HG02759 (cell line): ENCODE results near the gene AJM1.

ENCODE experiments used
- ATAC-seq: cut with Tn5 transposase; IDR thresholded peaks from one replicate; pipeline ENCODE4 v1.9.1; 2021; ENCODE audit warnings: mild to moderate bottlenecking, moderate library complexity; ENCODE audit not compliant: unreplicated experiment

AJM1 gene

DNA sequence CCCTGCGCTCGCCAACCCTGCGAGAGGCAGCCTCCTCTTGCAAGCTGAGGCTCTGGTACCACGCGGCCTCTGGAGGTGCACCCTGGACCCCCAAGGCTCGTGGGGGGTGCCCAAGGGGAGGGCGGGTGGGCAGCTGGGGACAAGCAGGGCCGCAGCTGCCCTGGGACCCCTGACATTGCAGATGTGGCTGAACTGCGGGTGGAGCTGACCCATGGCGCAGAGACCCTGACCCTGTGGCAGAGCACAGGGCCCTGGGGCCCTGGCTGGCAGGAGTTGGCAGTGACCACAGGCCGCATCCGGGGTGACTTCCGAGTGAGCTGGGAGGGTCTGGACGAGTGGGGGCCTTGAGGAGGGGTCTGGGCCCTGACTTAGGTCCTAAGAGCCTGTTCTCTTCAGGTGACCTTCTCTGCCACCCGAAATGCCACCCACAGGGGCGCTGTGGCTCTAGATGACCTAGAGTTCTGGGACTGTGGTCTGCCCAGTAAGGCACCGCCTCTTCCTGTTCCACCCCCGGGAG, 11.4 kb downstream of the AJM1 start:
- no peak for ATAC-seq

DNA sequence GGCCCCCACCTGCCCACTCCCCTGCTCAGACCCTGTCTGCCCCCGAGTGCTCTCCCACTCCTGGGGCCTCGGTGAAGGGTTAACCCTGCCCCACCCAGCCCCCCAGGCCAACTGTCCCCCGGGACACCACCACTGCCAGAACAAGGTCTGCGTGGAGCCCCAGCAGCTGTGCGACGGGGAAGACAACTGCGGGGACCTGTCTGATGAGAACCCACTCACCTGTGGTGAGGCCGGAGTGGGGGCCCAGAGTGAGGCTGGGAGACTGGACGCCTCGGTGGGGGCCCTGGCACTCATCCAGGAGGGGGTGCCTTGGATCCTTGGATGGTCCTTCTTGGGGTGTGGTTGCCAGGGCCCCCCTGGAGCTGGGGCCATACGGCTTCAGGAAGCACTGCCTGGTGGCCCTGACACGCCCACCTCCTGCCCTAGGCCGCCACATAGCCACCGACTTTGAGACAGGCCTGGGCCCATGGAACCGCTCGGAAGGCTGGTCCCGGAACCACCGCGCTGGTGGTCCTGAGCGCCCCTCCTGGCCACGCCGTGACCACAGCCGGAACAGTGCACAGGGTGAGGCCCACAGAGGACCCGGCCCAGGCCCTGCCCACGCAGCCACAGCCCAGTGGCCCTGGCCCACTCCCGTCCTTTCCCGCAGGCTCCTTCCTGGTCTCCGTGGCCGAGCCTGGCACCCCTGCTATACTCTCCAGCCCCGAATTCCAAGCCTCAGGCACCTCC, 12.0 kb downstream of the AJM1 start:
- ATAC-seq = no peak

DNA sequence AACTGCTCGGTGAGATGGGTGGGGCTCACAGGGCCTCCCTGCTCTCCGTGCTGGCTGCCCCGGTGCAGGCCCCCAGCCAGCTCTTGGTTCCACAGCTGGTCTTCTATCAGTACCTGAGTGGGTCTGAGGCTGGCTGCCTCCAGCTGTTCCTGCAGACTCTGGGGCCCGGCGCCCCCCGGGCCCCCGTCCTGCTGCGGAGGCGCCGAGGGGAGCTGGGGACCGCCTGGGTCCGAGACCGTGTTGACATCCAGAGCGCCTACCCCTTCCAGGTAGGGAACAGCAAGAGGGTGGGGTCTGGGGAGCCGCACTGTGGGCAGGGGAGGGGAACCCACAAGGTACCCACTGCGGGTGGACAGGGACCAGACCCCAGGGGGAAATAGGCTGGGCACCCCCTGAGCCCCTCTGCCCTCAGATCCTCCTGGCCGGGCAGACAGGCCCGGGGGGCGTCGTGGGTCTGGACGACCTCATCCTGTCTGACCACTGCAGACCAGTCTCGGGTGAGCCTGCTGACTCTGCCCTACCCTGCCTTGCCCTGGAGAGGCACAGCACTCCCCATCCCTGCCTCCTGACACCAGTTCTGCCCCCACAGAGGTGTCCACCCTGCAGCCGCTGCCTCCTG, 12.7 kb downstream of the AJM1 start:
- no peak for ATAC-seq

DNA sequence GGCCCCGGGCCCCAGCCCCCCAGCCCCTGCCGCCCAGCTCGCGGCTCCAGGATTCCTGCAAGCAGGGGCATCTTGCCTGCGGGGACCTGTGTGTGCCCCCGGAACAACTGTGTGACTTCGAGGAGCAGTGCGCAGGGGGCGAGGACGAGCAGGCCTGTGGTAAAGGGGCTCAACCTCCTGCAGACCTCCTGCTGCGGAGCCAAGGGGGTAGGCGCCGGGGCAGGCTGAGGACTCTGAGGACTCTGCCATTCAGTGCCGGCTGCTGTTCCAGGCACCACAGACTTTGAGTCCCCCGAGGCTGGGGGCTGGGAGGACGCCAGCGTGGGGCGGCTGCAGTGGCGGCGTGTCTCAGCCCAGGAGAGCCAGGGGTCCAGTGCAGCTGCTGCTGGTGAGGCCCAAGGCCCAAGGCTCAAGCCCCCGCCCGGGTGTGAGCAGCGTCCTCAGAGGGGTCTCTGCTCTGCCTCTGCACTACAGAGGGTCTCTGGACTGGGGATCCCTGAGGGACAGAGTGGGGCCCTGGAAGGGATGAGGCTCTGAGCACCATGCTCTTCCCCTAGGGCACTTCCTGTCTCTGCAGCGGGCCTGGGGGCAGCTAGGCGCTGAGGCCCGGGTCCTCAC, 13.3 kb downstream of the AJM1 start:
- ATAC-seq = no peak

DNA sequence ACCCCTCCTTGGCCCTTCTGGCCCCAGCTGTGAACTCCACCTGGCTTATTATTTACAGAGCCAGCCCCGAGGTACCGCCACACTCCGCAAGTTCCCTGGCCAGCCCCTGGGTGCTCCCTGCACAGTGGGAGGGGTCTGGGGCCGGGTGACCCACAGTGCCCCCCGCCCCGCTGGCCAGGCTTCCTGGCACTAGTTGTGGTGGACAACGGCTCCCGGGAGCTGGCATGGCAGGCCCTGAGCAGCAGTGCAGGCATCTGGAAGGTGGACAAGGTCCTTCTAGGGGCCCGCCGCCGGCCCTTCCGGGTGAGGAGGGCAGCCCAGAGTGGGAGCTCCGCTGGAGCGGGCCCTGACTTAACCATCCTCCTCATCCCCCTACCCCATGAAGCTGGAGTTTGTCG, 13.8 kb downstream of the AJM1 start:
- no peak for ATAC-seq

DNA sequence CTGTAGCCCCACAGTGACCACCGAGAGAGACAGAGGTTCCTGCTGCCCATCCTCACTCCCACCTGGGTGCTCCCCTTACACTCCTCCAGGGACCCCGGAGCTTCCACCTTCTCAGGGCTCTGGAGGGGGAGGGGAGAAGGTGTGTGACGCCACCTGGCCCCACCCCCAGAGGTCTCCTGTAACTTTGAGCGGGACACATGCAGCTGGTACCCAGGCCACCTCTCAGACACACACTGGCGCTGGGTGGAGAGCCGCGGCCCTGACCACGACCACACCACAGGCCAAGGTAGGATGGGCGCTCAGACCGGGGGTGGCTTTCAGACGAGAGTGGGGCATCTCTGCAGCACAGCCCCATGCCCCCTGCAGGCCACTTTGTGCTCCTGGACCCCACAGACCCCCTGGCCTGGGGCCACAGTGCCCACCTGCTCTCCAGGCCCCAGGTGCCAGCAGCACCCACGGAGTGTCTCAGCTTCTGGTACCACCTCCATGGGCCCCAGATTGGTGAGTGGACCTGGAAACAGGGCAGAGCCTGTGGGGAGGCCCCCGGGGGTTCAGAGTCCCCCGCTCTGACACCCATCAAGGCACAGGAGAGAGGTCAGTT, 14.4 kb downstream of the AJM1 start:
- no peak for ATAC-seq

DNA sequence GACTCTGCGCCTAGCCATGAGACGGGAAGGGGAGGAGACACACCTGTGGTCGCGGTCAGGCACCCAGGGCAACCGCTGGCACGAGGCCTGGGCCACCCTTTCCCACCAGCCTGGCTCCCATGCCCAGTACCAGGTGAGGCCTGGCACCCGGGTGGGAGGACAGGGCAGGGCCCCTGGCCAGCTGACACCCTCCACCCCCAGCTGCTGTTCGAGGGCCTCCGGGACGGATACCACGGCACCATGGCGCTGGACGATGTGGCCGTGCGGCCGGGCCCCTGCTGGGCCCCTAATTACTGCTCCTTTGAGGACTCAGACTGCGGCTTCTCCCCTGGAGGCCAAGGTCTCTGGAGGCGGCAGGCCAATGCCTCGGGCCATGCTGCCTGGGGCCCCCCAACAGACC, 14.9 kb downstream of the AJM1 start:
- no peak for ATAC-seq

DNA sequence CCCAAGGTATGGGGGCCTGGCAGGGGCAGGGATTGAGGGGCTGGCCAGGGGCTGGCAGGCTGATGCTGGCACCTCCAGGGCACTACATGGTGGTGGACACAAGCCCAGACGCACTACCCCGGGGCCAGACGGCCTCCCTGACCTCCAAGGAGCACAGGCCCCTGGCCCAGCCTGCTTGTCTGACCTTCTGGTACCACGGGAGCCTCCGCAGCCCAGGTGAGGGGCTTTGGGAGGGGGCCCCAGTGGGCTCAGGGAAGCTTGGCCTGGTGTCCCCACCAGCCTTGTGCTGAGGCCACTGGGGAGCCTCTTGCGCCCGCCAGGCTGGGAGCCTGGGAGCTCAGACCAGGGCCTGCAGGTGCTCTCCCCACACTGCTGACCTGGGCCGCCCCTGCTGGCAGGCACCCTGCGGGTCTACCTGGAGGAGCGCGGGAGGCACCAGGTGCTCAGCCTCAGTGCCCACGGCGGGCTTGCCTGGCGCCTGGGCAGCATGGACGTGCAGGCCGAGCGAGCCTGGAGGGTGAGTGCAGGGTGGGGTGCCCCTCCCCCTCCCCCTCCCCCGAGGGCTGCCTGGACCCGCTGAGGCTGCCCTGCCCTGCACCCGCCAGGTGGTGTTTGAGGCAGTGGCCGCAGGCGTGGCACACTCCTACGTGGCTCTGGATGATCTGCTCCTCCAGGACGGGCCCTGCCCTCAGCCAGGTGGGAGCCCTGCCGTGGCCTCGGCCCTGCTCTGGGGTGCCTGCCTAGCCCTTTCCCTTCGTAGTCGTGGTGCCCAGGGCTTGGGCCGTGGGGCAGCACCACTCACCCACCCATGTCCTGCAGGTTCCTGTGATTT, 15.5 kb downstream of the AJM1 start:
- no peak for ATAC-seq

DNA sequence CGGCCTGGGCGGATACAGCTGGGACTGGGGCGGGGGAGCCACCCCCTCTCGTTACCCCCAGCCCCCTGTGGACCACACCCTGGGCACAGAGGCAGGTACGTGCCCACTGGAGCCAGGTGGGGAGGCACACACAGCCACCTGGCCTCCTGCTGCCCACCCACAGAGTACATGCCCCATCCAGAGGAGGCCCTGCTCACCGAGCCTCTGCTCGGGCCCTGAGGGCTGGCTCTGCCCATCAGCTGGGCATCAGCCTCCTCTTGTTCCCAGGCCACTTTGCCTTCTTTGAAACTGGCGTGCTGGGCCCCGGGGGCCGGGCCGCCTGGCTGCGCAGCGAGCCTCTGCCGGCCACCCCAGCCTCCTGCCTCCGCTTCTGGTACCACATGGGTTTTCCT, 16.2 kb downstream of the AJM1 start:
- no peak for ATAC-seq

DNA sequence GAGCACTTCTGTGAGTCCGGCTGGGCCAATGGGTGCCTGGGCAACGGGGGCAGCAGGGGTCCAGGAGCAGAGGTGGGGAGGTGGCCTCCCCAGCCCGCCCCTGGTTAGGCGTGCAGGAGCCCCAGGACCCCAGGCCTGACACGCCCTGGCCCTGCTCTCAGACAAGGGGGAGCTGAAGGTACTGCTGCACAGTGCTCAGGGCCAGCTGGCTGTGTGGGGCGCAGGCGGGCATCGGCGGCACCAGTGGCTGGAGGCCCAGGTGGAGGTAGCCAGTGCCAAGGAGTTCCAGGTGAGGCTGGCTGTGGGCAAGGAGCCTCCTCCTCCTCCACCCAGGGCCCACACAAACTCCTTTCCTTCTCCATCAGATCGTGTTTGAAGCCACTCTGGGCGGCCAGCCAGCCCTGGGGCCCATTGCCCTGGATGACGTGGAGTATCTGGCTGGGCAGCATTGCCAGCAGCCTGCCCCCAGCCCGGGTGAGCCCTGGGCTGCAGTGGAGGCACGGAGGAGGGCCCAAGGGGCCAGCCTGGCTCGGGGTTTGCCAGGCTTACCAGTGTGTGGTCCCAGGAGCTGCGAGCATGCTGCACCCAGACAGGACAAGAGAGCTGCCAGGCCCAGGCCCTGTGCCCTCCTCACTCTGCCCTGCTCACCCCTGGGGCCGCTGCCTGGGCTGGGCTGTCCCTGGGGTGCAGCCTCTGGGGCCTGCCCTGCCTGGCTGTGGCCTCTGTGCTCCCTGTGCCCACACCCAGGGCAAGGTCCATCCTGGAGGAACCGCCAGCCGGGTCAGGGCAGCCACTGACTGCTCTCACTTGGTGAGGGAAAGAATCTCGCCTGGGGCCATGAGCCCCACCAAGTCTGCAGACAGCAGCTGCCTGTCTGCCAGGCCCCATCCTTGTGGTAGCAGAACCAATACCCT, 16.8 kb downstream of the AJM1 start:
- no peak for ATAC-seq

DNA sequence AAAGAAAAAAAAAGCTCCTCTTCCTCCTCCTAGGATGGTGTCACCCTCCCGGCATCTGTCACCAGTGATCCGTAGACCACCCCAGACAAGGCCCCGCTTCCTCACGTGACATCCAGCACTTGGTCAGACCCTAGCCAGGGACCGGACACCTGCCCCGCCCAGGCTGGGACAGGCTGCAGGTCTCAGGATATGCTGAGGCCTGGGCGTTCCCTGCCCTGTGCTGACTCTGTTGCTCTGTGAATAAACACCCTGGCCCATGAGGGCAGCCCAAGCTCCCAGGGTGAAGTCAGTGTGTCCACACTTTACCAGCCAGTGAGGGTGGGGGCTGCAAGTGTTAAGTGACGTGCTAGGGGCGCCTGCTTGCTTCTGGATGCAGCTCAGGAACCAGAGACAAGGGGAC, 18.3 kb downstream of the AJM1 start:
- no peak for ATAC-seq

DNA sequence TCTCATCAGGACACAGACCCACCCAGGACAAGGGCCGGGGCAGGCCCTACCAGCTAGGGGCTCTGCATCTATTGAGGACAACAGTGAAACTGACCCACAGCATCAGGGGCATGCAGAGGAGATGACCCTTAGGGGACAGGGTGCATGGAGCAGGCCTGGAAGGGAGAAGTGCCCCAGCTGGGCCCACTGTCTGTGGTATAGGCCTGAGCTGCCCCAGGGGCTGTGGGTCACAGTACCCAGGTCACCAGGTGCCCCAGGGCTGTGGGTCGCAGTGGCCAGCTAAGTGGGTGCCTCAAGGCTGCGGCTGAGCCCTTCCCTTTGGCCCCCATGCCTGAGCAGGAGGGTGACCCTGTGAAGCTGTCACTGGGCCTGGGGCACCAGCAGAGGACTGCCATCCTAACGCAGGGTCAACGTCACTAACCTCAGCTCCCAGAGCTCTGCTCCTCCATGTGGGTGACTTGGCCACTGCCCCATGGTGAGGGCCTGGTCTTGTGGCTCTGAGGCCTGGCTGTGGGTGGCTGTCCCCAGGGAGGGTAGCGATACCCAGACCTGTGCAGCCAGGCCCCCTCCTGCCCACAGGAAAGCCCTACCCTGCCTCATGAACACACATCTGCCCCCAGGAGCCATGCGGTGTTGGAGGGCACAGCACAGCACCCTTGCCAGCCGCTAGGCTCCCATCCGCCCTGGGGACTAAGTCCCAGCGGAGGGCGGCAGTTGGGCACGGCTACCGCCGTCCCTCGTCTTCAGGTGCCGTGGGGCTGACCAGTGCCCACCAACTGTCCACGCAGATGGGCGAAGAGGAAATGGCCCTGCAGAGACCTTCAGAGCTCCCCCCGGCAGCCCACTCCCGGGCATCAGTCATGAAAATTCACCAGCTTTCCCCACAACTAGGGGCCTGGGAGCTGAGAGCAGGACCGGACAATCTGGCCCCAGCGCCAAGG, 18.9 kb downstream of the AJM1 start:
- ATAC-seq = no peak

DNA sequence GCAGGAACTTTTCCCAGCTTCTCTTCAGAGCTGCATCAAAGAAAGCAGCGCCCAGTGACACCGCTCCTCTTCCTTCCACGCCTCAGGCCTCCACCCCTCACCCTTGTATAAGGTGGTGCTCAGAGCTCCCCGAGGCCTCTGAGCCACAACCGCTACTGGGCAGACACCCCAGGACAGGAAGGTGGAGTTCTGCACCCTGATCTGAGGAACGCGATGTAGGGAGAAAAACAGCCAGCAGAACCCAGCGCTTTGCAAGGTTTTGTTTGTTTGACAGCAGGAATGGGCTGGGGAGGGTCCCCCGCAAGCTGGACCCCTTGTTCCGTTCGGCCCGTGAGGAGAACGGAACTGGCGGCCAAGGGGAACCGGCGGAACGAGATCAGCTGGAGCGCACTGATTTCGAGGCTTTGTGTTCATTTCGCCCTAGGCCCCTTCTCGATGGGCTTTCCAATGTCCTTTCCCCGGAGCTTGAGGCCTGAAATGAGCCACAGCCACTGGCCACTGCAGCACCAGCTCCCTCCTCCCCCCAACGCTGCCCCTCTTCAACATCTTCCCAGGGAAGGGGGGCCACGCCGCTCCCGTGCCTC, 19.7 kb downstream of the AJM1 start:
- no peak for ATAC-seq

DNA sequence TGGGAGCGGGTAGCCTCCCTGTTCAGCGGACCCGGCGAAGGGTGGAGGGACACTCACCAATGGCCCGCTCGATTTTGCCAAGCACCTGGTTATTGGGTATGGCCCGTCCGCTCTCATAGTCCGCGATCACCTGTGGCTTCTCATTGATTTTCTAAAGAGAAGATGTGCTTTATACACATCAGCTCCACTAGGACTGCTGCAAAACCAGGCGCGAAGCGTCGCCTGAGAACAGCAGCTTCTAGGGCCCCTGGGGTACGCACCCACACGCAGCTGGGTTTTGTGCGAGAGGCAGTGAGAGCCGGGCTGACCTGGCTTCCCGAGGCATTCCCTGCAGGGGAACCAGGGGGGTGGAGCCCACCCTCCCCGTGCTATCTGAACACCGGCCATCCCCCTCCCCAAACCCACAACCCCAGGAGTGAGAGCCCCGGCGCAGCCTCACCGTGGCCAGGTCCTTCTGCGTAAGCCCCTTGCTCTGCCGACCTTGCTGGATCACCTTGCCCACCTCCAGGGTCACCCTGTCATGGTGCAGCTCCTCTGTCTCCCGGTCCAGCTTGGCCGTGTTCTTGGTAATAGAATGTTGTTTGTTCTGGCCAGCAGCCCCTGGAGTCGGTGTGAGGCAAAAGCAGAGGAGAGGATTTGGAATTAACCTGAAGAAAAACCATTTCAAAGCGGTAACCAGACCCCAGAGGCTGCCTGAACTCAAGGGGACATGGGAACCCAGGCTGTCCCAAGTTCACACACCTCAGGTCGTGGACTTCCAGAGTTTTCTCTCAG, 20.8 kb downstream of the AJM1 start:
- no peak for ATAC-seq

DNA sequence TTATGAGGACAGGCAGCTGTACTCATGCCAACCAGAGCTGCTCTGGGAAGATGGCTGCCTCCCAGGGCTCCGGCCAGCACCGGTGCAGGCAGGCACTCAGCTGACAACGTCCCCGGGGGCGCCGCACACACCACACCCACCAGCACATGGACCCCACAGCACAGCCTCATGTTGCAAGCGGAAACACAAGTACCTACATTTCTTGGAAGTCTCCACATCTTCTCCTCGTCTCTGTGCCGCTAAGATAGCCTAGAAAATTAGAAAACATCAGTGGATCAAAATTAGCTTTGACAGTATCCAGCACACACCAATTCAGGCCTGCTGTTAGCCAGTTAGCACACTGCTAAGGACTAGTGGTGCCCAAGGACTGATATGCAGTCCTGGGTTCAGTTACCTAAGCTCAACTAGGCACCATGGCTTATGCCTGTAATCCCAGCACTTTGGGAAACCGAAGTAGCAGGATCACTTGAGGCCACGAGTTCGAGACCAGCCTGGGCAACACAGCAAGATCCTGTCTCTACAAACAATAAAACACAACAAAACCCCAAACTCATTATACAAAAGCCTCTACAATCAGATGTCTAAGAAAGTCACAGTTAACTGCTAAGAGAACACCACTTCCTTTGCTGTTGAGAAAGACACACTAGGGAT, 21.5 kb downstream of the AJM1 start:
- no peak for ATAC-seq

DNA sequence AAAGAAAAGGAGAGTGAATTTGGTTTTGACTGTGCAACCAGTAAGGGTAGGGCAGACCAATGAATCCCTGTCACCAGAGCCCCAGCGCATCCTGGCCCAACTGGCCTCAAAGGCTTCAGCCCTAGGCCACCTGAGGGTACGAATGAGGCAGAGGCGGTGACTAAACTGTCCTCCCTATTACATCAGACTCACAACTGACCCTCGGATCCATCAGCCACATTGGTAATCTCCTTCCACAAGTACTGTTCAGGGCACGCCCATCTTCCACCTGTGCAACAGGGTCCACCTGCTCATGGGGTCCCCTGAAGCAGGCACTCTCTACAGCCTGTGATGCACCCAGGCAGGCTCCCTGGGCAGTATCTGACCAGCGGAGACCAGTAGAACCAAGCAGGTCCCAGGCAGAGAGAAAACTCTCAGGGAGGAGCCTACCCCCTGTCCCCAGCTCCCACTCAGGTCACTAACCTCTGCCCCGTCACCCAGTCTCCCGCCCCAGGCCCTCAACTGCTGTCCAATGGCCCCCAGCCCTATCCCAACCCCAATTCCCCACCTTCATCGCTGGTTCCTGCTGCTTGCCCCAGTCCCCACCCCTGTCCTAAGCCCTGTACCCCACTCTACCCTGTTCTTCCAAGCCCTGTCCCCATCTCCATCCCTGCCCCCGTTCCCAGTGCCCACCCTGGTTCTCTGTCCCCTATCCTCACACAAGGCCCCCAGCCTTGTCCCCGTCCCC, 22.9 kb downstream of the AJM1 start:
- ATAC-seq = no peak

DNA sequence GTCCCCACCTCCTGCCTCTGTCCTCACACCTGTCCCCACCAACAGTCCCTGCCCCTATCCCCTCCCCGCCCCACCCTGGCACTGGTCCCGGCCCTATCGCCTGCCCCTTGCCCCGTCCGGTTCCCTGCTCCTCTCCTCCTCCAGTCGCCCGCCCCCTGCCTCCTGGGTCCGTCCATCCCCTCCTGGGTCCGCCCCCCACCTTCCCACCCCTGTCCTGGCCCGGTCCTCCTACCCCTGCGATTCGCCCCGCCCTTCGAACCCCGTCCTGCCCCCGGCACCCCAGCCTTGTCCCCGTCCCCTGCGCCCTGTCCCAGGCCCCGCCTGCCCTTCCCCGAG, 23.5 kb downstream of the AJM1 start:
- no peak for ATAC-seq
